HG02938 (cell line): ENCODE data around the gene CASP8AP2.
"Not testable (repeated sequence)": the region's sequence is repeated elsewhere in the genome, so short reads cannot be mapped to it uniquely, and the experiment has no call there.

Experiments used
- ATAC-seq: cut with Tn5 transposase; IDR thresholded peaks from one replicate; pipeline ENCODE4 v1.9.1; 2021; ENCODE audit warnings: mild to moderate bottlenecking, moderate library complexity; ENCODE audit not compliant: unreplicated experiment

Gene CASP8AP2

DNA sequence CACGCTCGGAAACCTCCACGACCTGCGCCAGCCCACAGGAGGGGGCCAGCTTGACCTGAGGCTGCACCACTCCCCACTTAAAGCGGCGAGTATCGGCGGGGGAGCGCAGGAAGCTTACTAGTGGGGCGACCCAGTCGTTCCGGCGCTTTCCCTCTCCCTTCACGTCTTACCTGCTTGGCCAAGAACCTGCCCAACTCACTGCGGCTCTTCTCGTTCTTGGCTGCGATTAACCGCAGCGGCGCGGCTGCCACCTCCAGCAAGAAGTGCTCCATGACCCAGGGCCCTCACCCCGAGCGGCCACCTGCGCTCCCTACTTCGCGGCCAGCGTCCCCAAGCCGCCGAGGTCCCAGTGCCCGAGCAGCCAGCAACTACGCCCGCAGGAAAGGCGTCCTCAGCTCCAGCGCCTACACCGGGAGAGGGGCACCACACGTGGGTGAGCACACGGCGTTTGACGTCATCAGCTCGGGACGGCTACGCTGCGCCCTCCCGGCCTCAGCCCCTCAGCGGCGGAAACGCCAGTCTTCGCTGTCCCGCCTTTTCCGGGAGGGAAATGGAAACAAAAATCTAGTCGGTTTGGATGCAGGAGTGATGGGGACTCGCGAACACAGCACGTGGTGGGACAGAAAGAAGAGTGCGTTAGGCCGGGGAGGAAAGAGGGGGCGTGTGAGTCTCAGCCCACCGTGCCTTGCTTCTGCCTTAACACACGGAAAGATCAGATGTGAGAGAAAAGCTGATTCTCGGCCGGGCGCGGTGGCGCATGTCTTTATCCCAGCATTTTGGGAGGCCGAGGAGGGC is 10.1 kb upstream of the CASP8AP2 start, which contains the start of gene MDN1:
MDN1 (minus strand) TSS at position 459 of the 795 bp plus-strand sequence; CDS start at position 272, 187 bp downstream.
- peak; percentile 90 for ATAC-seq

- no peak for ATAC-seq
Measured at GRCh38 chr6:89826029-89826528, 3.6 kb upstream of the CASP8AP2 start.

DNA sequence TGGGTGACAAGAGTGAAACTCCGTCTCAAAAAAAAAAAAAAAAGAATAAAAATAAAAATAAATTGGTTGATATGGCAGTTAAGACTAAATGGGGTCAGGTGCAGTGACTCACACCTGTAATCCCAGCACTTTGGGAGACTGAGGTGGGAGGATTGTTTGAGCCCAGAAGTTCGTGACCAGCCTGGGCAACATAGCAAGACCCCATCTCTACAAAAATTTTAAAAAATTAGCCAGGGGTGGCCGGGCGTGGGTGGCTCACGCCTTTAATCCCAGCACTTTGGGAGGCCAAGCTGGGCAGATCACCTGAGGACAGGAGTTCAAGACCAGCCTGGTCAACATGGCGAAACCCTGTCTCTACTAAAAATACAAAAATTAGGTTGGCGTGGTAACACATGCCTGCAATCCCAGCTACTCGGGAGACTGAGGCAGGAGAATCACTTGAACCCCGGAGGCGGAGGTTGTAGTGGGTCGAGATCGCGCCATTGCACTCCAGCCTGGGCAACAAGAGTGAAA is 1.1 kb upstream of the CASP8AP2 start:
- not testable (repeated sequence) for ATAC-seq

DNA sequence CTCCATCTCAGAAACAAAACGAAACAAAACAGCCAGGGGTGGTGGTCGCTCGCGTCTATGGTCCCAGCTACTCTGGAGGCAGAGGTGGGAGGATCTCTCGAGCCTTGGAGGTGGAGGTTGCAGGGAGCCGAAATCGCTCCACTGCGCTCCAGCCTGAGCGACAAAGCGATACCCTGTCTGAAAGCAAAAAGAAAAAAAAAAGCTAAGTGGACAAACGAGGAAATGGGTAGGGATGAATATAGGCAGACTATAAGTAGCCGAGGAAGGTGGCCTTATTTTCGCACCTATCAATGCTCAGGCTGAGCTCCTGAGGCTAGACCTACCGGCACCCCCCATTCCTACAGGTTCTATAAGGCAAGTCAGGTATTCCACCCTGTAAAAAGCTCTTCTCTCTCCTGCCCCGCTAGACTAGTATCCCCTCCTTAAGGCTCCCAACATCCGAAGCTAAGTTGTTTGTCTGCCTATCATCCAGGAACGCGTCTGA is 650 bp upstream of the CASP8AP2 start:
- peak; percentile 27 for ATAC-seq

- no peak for ATAC-seq
Measured at GRCh38 chr6:89830170-89830809, 610 bp downstream of the CASP8AP2 start.

GRCh38 chr6:89834884-89835792 is 5.5 kb downstream of the CASP8AP2 start:
- peak; percentile 95 for ATAC-seq

GRCh38 chr6:89836639-89837222 is 7.1 kb downstream of the CASP8AP2 start:
- ATAC-seq = no peak

DNA sequence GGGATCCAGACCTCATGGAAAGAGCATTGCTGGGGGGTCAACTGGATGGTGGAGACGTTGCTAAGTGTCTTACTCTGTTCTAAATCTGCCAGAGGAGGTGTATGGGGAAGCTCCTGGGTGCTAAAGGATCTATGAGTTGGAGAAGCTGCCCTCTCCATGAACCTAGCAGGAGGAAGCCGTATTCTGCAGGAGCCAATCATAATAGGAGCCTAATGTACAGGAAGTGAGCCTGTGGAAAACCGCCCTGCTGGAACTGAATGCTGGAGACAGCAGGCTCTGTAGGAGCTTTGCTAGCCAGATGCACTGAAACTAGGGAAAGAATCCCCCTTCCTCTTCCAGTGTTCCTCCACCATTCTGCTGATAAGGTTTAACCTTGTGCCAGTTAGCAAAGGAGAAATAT is 10.9 kb downstream of the CASP8AP2 start:
- ATAC-seq = no peak

DNA sequence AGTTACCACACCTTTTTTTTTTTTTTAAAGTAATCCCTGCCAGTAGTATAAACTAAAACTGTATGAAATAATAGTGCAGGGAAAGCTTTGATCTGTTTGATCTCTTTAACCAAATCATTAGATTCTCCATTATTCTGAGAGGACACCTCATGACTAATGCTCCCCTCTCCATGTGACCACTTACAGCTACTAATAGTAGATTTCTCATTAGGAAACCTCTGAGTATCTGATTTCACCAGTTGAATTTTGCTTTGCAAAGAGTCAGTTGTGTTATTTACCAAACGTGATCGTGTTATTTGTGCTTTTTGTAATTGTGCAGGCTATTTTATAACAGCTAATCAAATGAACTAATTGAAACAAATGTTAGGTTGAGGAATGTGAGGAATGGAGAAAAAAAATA is 12.5 kb downstream of the CASP8AP2 start:
- ATAC-seq = no peak

GRCh38 chr6:89843070-89843469 is 13.4 kb downstream of the CASP8AP2 start:
- no peak for ATAC-seq

DNA sequence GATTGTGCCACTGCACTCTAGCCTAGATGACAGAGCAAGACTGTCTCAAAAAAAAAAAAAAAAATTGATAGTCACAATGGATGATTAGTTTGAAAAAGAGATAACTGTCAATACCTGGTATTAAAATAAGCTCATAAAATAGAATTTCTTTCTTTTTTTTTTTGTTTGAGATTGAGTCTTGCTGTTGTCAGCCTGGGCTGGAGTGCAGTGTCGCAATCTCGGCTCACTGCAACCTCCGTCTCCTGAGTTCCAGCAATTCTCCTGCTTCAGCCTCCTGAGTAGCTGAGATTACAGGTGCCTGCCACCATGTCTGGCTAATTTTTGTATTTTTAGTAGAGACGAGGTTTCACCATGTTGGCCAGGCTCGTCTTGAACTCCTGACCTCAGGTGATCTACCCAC is 17.8 kb downstream of the CASP8AP2 start:
- not testable (repeated sequence) for ATAC-seq

DNA sequence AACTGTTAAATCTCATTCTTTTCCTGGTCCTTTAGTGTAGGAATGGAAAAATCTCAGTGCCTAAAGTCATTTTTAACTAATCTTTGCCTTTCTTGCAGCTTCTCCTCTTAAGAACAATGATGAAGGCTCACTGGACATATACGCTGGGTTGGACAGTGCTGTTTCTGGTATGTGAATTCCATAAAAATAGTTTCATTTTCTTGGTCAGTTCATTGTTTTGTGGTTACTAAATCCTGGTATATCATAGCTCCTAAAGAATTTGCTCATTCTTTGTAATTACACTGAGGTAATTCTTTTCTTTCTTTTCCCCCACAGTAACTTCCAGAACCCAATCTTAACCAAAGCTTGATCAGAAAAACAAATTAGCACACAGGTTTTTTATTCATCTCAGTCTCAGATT is 23.4 kb downstream of the CASP8AP2 start:
- ATAC-seq = no peak

- no peak for ATAC-seq
Measured at GRCh38 chr6:89858041-89858440, 28.4 kb downstream of the CASP8AP2 start.

- ATAC-seq = peak; percentile 48
Measured at GRCh38 chr6:89859744-89860143, 30.1 kb downstream of the CASP8AP2 start.

- ATAC-seq = peak; percentile 74
Measured at GRCh38 chr6:89862273-89862672, 32.6 kb downstream of the CASP8AP2 start.

DNA sequence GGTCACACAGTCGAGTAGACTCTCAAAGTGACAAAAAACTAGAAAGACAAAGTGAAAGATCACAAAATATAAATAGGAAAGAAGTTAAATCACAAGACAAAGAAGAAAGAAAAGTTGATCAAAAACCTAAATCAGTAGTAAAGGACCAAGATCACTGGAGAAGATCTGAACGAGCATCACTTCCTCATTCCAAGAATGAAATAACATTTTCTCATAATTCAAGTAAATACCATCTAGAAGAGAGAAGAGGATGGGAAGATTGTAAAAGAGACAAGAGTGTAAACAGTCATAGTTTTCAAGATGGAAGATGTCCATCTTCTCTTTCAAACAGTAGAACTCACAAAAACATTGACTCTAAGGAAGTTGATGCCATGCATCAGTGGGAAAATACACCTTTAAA is 33.0 kb downstream of the CASP8AP2 start:
- peak; percentile 21 for ATAC-seq

GRCh38 chr6:89866024-89866678 is 36.5 kb downstream of the CASP8AP2 start:
- no peak for ATAC-seq

DNA sequence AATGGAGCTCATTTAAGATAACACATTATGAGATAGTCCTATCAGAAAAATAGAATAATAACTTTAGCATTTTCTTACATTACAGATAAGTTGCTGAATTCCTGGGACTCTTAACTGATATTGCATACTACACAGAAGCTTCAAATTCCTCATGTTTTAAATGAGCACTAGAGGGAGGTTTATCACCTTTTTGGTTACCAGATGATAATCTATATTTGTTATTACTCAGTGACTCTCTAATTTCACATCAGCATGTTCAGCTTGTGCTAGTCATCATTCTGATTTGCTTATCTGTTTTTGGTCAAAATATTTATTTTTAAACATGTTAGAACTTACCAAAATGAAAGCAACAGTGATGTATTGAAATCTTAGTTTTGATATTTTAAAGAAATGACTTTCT is 44.0 kb downstream of the CASP8AP2 start:
- ATAC-seq = no peak

DNA sequence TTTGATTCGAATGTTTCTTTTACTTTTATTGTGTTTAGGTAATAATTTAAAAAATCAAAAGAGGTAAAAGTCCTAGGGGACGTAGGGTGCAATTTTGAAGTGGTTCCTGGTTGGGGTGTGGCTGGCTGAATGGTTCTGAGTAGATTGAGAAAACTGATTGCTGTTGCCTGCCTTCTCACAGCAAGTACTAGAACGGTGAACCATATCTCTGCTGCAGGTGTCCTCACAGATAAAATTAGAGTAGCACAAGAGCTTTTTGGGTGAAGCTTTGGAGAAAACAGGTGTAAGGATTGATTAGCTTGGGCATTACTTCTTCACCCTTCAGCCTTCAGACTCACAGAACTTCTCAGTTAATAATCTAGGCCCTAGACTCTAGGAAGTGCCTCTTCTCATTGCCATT is 44.8 kb downstream of the CASP8AP2 start:
- no peak for ATAC-seq
